ENCODE results near the gene ZACN. TPM values are rescaled to one million over a fixed set of nuclear protein-coding genes. Genes with fewer than 3 reads are reported as not detected.

ZACN gene
- total RNA-seq, 2 donors from 2014 or later, result 0.68 TPM; not detected in 1

DNA sequence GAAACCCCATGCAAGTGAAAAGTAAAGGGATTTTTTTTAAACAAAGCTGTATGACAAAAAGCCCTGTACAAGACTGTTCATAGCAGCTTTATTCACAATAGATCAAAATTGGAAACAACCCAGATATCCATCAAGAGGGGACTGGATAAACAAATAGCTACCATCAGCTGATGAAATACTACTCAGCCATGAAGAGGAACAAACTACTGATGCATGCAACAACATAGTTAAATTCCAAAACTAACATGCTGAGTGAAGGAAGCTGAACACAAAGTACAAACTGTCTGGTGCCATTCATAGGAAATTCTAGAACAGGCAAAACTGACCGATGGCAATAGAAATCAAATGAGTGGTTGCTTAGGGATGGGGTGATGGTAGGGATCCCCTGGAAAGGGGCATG is 46.9 kb downstream of the ZACN start:
- H3K9me3 ChIP-seq (ENCODE audit: control insufficient read depth, low read length, poor library complexity, severe bottlenecking), result no peaks in the 10 kb centered on the region
- DNase-seq, result no peak
- H3K4me1 Mint-ChIP-seq, result peaks cover 2% of the 10 kb centered on the region
- no peak for ATAC-seq
- H3K27me3 Mint-ChIP-seq, result no peaks in the 10 kb centered on the region
- no peak overlapping the region for H3K4me3 Mint-ChIP-seq
- H3K27ac Mint-ChIP-seq, result no peak overlapping the region
- H3K36me3 Mint-ChIP-seq (ENCODE audit: low read depth), result no peaks in the 10 kb centered on the region

DNA sequence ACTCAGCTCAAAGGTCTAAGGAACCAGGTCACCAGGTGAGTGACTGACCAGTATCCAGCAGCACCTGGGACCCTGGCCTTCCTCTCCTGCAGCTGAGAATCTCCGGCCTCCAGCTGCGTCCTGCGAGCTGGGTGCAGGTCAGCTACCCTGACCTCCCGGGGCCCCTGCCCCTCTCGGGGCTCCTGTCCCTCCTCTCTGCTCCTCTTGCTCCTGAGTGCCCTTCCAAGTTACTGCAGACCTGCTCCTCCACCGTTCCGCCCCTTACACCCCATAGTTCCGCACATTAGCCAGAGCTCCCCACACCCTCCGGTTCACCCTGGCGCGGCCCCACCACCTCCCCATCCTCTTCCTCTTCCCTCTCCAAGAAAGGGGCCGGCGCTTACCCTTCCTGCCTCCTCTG is 51.5 kb downstream of the ZACN start:
- no peak for ATAC-seq
- no peak overlapping the region for H3K4me3 Mint-ChIP-seq
- peaks cover 10% of the 10 kb centered on the region for H3K4me1 Mint-ChIP-seq
- H3K27me3 Mint-ChIP-seq, result no peaks in the 10 kb centered on the region
- H3K36me3 Mint-ChIP-seq (ENCODE audit: low read depth), result no peaks in the 10 kb centered on the region
- H3K27ac Mint-ChIP-seq, result no peak overlapping the region
- no peaks in the 10 kb centered on the region for H3K9me3 ChIP-seq (ENCODE audit: control insufficient read depth, low read length, poor library complexity, severe bottlenecking)
- DNase-seq, result no peak

DNA sequence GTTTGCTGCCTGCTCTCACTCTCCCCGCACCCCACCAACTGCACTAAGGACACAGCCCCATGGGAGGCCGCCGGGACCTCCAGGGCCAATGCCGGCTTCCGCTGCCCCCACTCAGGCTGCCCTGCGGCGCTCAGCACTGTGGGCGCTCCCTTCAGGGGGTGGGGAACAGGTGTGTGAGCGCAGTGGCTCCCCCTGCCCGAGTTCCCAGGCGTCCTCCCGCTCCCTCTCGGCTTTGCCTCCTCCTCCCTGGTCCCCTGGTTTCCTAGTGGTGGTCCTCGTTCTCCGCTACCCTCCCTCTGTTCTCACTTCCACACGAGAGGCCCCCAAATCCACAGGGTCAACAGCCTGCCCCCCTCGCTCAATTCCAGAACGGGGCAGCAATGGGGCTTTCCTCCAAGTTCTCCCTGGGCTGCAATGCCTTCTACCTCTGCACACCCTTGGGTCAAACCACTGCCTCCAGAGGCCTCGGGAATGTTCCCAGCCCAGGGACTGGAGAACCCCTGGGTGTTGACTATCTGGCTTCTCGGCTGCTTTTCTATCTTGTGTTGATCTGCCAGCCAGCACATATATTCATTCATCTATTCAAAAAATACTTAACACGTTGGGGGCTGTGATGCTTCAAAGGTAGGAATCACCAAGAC is 52.2 kb downstream of the ZACN start:
- Mint-ChIP-seq H3K27ac (no peak overlapping the region), H3K4me1 (peaks cover 10% of the 10 kb centered on the region)

DNA sequence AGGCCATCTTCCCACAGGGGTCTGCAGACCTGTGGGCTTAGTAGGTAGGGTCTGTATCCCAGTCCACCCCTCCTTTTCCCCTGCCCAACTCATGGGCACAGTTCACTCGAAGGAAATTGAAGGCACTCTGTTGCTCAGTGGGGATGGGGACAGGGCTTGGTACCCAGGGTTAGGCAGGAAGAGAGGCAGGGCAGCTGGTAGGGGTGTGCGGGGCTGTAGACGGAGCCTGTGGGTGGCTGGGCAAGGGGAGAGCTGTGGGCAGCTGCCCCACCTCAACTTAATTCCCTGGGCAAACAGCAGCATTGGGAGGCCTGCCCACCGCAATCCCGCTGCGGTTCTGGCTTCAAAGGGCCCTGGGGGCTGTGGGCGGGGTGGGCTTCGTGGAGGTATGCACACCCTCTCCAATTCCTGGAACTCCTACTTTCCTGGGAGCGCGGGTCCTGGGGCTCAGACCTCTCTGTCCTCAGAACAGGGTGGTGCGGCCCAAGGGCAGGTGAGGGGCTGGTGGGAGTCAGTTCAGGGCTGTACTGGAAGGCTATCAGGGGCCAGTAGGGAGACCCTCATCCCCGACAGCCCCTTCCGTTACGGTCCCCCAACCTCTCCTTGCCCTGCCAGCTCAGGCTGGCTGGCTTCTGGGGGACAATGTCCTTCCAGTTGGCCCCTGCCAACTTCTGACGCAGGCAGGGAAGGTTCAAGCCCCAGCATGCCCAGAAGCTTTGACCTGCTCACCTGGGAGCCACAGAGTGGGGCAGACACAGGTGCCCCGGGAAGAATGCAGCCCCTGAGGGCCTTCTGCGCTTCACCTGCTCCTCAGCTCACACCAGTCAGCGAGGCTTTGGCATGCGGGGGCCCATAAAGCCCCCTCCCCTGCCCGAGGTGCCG is 53.0 kb downstream of the ZACN start:
- no peaks in the 10 kb centered on the region for H3K27me3 Mint-ChIP-seq
- no peaks in the 10 kb centered on the region for H3K36me3 Mint-ChIP-seq (ENCODE audit: low read depth)
- no peak for ATAC-seq
- no peak overlapping the region for H3K27ac Mint-ChIP-seq
- no peak for DNase-seq
- no peak overlapping the region for H3K4me3 Mint-ChIP-seq
- peaks cover 10% of the 10 kb centered on the region for H3K4me1 Mint-ChIP-seq
- H3K9me3 ChIP-seq (ENCODE audit: control insufficient read depth, low read length, poor library complexity, severe bottlenecking), result no peaks in the 10 kb centered on the region

More for the DNA sequence above, 52.2 kb downstream of the ZACN start:
- no peak overlapping the region for H3K4me3 Mint-ChIP-seq
- no peaks in the 10 kb centered on the region for H3K27me3 Mint-ChIP-seq
- no peaks in the 10 kb centered on the region for H3K9me3 ChIP-seq (ENCODE audit: control insufficient read depth, low read length, poor library complexity, severe bottlenecking)
- no peak for ATAC-seq
- DNase-seq, result no peak
- no peaks in the 10 kb centered on the region for H3K36me3 Mint-ChIP-seq (ENCODE audit: low read depth)

Other genes with a start within 250 kb of the ZACN start
- gene UNC13D, start 234.8 kb upstream of the ZACN start, total RNA-seq, result 100 to 1,000 TPM; 164 TPM
- gene WBP2, start 223.8 kb upstream of the ZACN start, total RNA-seq, result 100 to 1,000 TPM in 1 of 2 donors, 10 to 100 TPM in 1; 86.0 to 114 TPM
- 1 to 10 TPM; 4.5 to 9.4 TPM for gene TRIM47, start 200.6 kb upstream of the ZACN start, total RNA-seq
- 10 to 100 TPM; 19.8 to 23.6 TPM for gene TRIM65, start 182.2 kb upstream of the ZACN start, total RNA-seq
- 100 to 1,000 TPM in 1 of 2 donors, 10 to 100 TPM in 1; 93.8 to 107 TPM for gene MRPL38, start 174.3 kb upstream of the ZACN start, total RNA-seq
- gene FBF1, start 138.1 kb upstream of the ZACN start, total RNA-seq, result 10 to 100 TPM; 20.0 to 22.3 TPM
- gene ACOX1, start 100.0 kb upstream of the ZACN start, total RNA-seq, result 10 to 100 TPM; 18.5 to 21.0 TPM
- gene TEN1, start 99.9 kb upstream of the ZACN start, total RNA-seq, result 10 to 100 TPM; 10.3 to 13.4 TPM
- gene CDK3, start 78.3 kb upstream of the ZACN start, total RNA-seq, result 1 to 10 TPM; 2.9 to 4.6 TPM
- gene EVPL, start 51.9 kb upstream of the ZACN start, total RNA-seq, result under 1 TPM; 0.05 to 0.68 TPM
- gene SRP68, start 6.7 kb upstream of the ZACN start, total RNA-seq, result 10 to 100 TPM; 80.4 to 89.2 TPM
- under 1 TPM; 0.55 to 0.96 TPM for gene GALR2, start 4.4 kb upstream of the ZACN start, total RNA-seq
- gene EXOC7, start 24.6 kb downstream of the ZACN start, total RNA-seq, result 10 to 100 TPM; 80.7 to 85.3 TPM
- 1 to 10 TPM; 1.3 to 2.1 TPM for gene FOXJ1, start 62.1 kb downstream of the ZACN start, total RNA-seq
- 10 to 100 TPM; 43.5 to 45.3 TPM for gene RNF157, start 161.3 kb downstream of the ZACN start, total RNA-seq
- 100 to 1,000 TPM; 201 to 252 TPM for gene UBALD2, start 186.2 kb downstream of the ZACN start, total RNA-seq
- gene QRICH2, start 229.1 kb downstream of the ZACN start, total RNA-seq, result 1 to 10 TPM; 1.7 to 3.6 TPM